GM19397 (cell line): Measurements from ENCODE around the gene DXO.
"Not testable (repeated sequence)": the region's sequence is repeated elsewhere in the genome, so short reads cannot be mapped to it uniquely, and the experiment has no call there.

ENCODE experiments used
- ATAC-seq: cut with Tn5 transposase; IDR thresholded peaks from one replicate; pipeline ENCODE4 v1.9.1; 2021; ENCODE audit warnings: mild to moderate bottlenecking, moderate library complexity; ENCODE audit not compliant: unreplicated experiment

Gene DXO

GRCh38 chr6:31971993-31972708 lies at the start of gene DXO:
Gene DXO (minus strand): TSS chr6:31972138. CDS start chr6:31971675, 463 bp downstream.
- peak; percentile 83 for ATAC-seq

DNA sequence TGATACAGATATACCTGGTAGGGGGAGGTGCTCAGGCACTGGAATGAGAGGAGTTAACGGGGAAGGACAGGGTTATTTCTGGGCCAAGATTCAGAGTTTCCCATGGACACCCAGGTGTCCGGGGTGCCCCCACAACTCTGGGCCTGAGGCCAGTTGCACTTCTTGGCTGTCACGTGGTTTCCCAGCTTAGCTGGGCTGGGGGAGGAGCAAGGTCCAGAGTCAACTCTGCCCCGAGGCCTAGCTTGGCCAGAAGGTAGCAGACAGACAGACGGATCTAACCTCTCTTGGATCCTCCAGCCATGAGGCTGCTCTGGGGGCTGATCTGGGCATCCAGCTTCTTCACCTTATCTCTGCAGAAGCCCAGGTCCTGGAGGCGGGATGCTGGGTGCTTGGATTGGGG lies 42.6 kb upstream of the DXO start, which contains the start of gene C4B:
TSS of gene C4B (plus strand) at position 249 of the 400 bp plus-strand sequence. CDS start at position 300, 51 bp downstream.
- ATAC-seq: not testable (repeated sequence)

DNA sequence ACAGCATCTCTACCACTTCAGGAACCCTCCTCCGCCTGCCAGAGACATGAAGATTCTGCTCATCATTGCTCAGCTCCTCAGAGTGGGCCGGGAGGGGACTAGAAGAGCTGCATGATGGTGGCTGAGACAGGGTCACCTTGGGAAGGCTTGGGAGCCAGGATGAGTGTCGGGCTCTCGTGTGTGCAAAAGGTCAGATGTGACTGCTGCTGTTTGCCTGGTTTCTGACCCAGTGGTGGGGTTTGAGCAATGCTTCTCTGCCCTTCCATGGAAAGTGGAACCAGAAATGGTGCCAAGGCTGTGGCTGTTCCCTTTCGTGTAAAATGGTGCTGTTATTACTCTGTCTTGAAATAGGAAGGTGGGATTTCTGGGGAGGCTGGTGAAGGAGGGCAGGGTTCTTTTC lies 41.8 kb upstream of the DXO start:
- ATAC-seq: not testable (repeated sequence)

GRCh38 chr6:32012941-32013617 lies 41.1 kb upstream of the DXO start:
- not testable (repeated sequence) for ATAC-seq

GRCh38 chr6:32010856-32011530 lies 39.1 kb upstream of the DXO start:
- not testable (repeated sequence) for ATAC-seq

DNA sequence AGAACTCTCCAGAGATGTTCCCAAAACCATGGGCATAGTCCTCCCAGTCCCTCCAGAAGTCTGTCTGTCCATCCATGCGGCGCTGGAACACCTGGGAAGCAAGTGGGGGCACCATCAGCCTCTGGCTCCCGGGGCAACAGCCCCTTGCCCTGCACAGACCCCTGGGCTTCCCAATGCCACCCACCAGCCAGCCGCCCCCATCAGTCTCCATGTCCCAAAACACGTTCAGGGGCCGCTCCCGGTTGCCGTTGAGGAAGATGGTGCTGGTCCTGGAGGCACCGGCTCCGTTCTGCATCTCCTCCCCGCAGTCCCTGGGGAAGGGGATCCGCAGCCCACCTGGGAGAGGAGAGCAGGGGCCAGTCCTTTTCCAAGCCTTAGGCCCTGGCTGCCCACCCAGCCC lies 37.6 kb upstream of the DXO start:
- not testable (repeated sequence) for ATAC-seq

DNA sequence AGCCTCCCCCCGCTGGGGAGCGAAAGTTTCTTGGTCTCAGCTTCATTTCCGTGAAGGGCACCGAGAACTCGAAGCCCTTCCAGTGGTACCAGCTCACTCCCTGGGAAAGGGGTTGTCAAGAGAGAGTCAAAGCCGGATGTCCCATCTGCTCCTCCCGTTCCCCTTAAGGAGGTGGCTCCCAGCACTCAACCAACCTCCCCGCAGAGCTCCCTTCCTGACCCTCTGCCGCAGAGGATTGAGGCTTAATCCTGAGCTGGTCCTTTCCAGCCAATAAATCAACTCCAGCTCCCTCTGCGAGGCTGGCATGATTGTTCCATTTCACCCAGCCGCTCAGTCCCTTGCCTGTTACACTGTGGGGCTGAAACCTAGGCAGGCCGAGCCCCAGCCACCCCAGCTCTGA lies 36.7 kb upstream of the DXO start:
- not testable (repeated sequence) for ATAC-seq

DNA sequence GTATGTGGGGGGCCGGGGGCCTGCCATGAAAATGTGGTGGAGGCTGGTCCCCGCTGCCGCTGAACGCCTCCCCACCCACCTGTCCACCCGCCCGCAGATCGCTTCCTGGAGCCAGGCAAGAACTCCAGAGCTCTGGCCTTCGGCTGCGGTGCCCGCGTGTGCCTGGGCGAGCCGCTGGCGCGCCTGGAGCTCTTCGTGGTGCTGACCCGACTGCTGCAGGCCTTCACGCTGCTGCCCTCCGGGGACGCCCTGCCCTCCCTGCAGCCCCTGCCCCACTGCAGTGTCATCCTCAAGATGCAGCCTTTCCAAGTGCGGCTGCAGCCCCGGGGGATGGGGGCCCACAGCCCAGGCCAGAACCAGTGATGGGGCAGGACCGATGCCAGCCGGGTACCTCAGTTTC lies 36.1 kb upstream of the DXO start:
- ATAC-seq: not testable (repeated sequence)

DNA sequence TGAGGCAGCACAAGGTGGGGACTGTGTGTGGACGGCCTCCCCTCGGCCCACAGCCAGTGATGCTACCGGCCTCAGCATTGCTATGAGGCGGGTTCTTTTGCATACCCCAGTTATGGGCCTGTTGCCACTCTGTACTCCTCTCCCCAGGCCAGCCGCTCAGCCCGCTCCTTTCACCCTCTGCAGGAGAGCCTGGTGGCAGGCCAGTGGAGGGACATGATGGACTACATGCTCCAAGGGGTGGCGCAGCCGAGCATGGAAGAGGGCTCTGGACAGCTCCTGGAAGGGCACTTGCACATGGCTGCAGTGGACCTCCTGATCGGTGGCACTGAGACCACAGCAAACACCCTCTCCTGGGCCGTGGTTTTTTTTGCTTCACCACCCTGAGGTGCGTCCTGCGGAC lies 35.1 kb upstream of the DXO start:
- ATAC-seq: not testable (repeated sequence)

DNA sequence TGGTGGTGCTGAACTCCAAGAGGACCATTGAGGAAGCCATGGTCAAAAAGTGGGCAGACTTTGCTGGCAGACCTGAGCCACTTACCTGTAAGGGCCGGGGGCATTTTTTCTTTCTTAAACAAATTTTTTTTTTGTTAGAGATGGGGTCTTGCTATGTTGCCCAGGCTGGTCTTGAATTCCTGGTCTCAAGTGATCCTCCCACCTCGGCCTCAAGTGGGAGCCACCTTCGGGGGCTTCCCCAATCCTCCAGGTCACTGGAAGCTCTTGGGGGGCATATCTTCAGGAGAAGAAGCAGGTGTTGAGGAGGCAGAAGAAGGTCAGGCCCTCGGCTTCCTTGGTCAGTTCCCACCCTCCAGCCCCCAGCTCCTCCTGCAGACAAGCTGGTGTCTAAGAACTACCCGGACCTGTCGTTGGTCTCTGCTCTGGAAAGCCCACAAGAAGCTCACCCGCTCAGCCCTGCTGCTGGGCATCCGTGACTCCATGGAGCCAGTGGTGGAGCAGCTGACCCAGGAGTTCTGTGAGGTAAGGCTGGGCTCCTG lies 34.1 kb upstream of the DXO start:
- not testable (repeated sequence) for ATAC-seq

DNA sequence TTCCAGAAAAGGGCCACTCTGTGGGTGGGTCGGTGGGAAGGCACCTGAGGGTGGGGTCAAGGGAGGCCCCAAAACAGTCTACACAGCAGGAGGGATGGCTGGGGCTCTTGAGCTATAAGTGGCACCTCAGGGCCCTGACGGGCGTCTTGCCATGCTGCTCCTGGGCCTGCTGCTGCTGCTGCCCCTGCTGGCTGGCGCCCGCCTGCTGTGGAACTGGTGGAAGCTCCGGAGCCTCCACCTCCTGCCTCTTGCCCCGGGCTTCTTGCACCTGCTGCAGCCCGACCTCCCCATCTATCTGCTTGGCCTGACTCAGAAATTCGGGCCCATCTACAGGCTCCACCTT lies 33.6 kb upstream of the DXO start:
- not testable (repeated sequence) for ATAC-seq

DNA sequence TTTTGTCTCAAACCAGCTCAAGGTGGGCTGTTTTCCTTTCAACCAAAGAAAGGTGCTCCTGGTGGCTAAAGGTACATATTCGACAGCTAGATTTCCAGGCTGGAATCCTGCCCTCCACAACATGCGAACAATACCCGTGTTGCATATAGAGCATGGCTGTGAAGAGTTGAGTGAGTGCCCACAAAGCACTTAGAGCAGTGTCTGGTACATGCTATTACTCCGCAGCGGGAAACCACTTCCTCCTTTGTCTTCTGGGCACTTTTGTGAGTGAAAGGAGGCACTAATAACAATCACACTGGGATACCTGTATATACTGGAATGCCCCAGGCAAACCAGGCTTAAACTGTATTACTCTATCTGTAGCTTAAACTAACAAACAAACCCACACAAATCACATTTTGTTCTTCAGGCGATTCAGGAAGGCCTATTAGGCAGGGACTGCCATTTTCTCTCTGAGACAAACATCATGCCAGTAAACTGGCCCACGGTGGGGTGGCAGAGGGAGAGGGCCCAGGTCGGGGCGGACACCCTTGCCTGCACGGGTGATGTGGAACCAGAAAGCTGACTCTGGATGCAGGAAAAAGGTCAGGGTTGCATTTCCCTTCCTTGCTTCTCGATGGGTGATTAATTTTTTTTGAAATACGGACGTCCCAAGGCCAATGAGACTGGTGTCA lies 33.1 kb upstream of the DXO start:
- not testable (repeated sequence) for ATAC-seq

- not testable (repeated sequence) for ATAC-seq
Measured at GRCh38 chr6:32004393-32004792, 32.5 kb upstream of the DXO start.

GRCh38 chr6:32003301-32003700 lies 31.4 kb upstream of the DXO start:
- ATAC-seq: not testable (repeated sequence)

GRCh38 chr6:32002546-32003268 lies 30.8 kb upstream of the DXO start:
- not testable (repeated sequence) for ATAC-seq

DNA sequence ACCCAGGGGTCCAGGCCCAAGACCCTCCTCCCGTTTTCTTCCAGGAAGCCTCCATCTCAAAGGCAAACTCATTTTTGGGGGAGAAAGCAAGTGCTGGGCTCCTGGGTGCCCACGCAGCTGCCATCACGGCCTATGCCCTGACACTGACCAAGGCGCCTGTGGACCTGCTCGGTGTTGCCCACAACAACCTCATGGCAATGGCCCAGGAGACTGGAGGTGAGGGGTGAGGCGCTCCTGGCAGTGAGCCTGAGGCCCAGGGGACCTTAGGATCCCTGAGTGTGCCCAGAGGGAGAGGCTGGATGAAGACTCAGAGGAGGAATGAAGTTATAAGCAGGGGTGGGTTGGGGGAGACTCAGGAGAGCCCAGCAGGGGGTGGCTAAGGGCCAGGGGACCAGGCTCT lies 24.4 kb upstream of the DXO start:
- not testable (repeated sequence) for ATAC-seq

DNA sequence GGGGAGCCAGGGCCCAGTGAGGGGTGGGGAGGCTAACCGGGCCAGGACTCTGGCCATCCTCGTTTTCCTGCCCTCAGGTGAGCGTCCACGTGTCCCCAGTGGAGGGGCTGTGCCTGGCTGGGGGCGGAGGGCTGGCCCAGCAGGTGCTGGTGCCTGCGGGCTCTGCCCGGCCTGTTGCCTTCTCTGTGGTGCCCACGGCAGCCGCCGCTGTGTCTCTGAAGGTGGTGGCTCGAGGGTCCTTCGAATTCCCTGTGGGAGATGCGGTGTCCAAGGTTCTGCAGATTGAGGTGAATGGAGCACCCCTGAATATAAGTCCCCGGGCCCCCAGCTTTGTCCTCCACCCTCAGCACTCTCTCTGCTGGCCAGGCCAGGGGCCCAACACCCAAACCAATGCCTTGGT lies 22.5 kb upstream of the DXO start:
- not testable (repeated sequence) for ATAC-seq

GRCh38 chr6:31989363-31989762 lies 17.4 kb upstream of the DXO start:
- ATAC-seq: not testable (repeated sequence)

DNA sequence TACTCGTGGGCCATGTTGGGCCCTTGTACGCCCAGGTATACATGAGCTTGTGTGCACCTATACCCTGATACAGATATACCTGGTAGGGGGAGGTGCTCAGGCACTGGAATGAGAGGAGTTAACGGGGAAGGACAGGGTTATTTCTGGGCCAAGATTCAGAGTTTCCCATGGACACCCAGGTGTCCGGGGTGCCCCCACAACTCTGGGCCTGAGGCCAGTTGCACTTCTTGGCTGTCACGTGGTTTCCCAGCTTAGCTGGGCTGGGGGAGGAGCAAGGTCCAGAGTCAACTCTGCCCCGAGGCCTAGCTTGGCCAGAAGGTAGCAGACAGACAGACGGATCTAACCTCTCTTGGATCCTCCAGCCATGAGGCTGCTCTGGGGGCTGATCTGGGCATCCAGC lies 9.8 kb upstream of the DXO start, which contains the start of gene C4A:
TSS of gene C4A (plus strand) at position 314 of the 400 bp plus-strand sequence. CDS start at position 365, 51 bp downstream.
- not testable (repeated sequence) for ATAC-seq

DNA sequence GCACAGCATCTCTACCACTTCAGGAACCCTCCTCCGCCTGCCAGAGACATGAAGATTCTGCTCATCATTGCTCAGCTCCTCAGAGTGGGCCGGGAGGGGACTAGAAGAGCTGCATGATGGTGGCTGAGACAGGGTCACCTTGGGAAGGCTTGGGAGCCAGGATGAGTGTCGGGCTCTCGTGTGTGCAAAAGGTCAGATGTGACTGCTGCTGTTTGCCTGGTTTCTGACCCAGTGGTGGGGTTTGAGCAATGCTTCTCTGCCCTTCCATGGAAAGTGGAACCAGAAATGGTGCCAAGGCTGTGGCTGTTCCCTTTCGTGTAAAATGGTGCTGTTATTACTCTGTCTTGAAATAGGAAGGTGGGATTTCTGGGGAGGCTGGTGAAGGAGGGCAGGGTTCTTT lies 9.1 kb upstream of the DXO start:
- not testable (repeated sequence) for ATAC-seq
